ENCODE results near the gene ADD3.

The ADD3 gene

DNA sequence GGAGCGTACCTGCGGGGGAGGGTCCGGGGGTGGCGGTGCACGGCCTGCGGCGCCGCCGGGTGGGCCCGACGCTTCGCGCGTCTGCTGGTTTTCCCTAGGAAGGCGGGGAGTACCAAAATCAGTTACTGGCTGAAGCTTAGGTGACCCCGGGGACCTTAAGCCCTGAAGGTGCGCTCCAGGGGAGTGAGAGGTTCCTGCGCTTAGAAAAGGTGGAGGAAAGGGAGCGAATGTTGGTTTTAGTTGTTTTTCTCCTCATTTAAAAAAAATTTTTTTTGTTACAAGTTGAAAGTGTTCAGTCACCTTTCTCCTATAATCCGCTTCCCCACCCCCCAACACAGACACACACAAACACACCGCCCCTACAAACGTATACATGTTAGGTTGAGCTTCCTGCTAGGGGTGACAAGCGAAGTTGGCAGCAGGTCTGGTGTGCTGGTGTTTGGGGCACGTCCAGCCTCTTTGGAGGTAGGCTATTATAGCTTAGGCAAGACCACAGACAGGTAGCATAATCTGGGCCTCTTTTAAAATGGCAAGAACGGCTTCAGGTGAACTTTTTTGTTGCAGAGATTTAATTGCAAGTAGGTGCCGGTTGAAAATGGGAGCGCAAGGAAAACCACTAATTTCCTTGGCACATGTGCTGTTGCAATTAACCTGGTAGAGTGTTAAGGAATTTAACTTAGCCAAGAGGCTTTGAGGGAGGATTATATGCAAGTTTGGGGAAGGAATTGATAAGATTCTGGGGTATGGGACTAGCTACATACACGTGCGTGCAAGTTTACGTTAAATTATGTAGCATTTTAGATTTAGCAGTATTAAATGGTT, 945 bp downstream of the ADD3 start:
- Mint-ChIP-seq H3K36me3 (no peaks in the 10 kb centered on the region), H3K4me3 (no peak overlapping the region), H3K4me1 (peaks cover 46% of the 10 kb centered on the region), H3K9me3 (no peaks in the 10 kb centered on the region), H3K27me3 (no peaks in the 10 kb centered on the region), H3K27ac (no peak overlapping the region)
- ATAC-seq: peak; percentile 44

DNA sequence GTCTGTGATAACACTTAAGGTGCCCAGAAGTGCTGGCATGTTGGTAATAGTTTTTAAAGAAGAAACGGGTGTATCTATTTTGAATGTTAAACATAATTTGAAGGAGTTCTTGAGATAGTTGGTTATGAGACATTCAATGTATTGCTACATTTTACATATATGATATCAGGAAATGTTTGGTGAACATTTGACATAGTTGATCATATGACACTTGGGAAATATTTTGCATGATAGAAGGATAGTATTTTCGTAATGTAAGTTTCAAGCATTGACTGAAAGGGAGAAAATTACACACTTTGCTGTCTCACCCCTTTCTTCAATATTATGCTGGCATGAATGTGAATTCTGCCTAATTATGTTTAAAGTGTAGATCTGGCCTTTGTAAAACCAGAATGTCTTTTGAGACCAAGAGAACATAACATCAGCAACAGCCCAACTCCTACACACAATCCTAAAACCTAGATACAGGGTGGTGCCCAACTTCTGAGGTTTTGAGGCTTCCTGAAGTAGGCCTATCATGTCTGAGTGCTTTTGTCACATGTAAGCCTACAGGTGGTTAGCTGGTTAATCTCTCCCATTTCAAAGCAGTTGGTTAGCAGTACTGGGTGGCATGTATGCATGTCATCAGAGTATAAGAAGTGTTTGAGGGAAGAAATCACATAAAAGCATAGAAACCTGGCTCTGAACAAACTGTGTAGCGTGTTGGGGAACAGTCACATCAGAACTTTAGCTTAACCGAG, 2.1 kb downstream of the ADD3 start:
- Mint-ChIP-seq H3K36me3 (no peaks in the 10 kb centered on the region), H3K4me1 (peaks cover 52% of the 10 kb centered on the region), H3K27me3 (no peaks in the 10 kb centered on the region), H3K4me3 (peak overlapping the region; percentile 46), H3K27ac (no peak overlapping the region), H3K9me3 (no peaks in the 10 kb centered on the region)
- no peak for ATAC-seq

DNA sequence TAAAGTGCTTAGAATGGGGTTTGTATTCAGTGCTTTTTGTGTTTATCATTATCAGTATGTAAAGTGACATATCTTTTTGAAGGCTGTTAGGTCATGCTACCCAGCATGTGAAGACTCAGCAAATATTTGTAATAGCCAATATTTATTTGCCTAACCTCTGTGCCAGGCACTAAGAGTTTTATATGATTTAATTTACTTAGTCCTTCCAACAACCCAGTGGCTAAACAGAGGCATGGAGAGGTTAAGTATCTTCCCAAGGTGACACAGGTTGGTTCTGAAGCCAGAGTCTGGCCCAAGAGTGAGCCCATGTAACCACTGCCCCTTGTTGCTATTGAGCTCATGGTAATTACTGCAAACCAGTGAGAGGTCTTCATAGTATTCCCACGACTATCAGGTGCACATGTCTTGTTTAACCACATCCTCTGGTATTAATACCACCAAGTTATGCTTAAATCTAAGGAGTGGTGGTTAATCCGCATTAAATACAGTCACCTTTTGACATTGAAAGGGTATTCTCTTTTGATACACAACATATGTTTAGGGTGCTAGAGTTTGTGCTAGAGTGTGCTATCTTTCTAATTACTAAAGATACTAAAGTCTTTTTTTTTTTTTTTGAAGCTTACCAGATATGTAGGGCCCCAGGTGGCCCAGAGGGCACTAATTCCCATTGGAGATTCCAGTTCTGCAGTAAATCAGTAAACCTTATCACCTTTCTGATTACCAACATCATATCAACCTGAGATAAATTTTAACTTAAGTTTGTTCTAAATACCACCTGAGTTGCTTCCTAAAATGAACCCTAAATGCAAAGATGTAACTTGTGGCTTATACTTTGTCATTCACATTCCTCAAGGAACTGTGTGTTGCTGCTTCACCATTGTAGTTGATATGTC, 2.9 kb downstream of the ADD3 start:
- H3K36me3 Mint-ChIP-seq: no peaks in the 10 kb centered on the region
- no peak for ATAC-seq
- peaks cover 55% of the 10 kb centered on the region for H3K4me1 Mint-ChIP-seq
- peak overlapping the region; percentile 46 for H3K4me3 Mint-ChIP-seq
- no peaks in the 10 kb centered on the region for H3K9me3 Mint-ChIP-seq
- H3K27ac Mint-ChIP-seq: no peak overlapping the region
- H3K27me3 Mint-ChIP-seq: no peaks in the 10 kb centered on the region

DNA sequence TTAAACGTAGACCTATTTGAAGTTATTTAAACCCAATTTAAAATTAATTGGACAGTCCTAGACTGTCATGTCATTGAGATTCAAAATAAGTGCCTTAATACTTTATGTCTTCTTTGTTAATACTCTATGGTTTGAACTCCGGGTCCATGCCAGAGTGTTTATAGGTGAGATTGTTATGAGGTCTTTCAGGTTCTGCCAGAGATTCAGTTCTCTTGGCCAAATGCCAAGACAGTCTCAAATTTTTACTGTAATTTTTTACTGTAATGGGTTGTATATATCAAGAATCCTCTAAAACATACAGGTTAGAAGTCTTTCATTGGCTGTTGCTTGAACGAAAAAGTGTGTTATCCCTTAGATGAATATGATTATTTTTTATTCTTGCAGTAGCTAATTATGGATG, 3.9 kb downstream of the ADD3 start:
- no peaks in the 10 kb centered on the region for H3K36me3 Mint-ChIP-seq
- H3K9me3 Mint-ChIP-seq: no peaks in the 10 kb centered on the region
- H3K4me3 Mint-ChIP-seq: no peak overlapping the region
- H3K27me3 Mint-ChIP-seq: no peaks in the 10 kb centered on the region
- no peak overlapping the region for H3K27ac Mint-ChIP-seq
- ATAC-seq: no peak
- H3K4me1 Mint-ChIP-seq: peaks cover 64% of the 10 kb centered on the region

DNA sequence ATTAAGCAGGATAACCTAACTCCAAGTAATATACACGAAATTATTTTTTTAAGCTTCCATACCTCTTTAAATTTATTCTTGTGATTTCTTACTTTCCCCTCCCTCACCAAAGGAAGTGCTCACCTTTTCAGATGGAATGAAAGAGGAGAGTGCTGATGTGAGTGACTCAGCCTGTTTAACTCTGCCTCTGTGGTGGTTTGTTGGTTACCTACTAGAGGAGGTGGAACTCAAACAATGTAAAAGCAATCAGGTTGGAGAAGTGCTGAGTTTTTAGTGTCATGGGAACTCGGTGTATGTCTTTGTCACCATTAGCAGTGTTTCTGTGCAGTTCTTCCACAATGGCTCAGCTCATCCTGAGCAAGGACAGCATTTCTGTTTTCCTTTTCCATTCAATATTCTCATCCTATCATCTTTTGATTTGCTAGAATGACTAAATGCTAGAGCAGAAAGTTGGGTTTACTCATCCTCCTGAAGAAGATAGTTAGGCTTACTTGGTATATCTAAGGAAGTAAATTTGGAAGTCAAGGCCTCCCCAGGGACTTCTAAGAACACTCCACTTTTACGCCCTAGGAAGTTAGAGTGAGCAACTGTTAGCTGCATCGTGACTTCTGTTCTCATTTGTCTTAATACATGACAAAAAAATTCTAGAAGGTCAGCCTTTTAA, 6.0 kb downstream of the ADD3 start:
- H3K27ac Mint-ChIP-seq: peak overlapping the region; percentile 25
- H3K27me3 Mint-ChIP-seq: no peaks in the 10 kb centered on the region
- H3K9me3 Mint-ChIP-seq: no peaks in the 10 kb centered on the region
- H3K36me3 Mint-ChIP-seq: no peaks in the 10 kb centered on the region
- peaks cover 77% of the 10 kb centered on the region for H3K4me1 Mint-ChIP-seq
- ATAC-seq: no peak
- no peak overlapping the region for H3K4me3 Mint-ChIP-seq

DNA sequence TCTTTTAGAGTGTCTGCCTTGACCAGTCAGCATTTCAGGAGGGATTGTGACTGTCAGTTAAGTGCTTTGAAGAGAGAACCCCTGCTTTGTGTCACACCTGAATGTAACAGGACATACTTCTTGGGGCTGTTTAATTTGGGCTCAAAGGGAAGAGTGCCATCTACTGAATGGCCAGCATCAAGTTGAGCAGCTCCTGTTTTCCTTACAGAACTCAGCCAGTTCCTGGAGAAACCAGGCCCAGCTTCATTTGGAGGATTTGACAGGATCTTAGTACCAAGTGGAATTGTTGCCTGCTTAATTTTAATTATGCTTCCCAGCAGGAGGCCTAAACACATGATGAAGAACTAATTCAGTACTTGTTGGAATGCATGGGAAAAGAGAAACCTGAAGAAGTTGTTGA, 8.3 kb downstream of the ADD3 start:
- Mint-ChIP-seq H3K9me3 (no peaks in the 10 kb centered on the region), H3K27ac (peak overlapping the region; percentile 75), H3K36me3 (no peaks in the 10 kb centered on the region), H3K27me3 (no peaks in the 10 kb centered on the region), H3K4me3 (no peak overlapping the region), H3K4me1 (peaks cover 66% of the 10 kb centered on the region)
- ATAC-seq: no peak

DNA sequence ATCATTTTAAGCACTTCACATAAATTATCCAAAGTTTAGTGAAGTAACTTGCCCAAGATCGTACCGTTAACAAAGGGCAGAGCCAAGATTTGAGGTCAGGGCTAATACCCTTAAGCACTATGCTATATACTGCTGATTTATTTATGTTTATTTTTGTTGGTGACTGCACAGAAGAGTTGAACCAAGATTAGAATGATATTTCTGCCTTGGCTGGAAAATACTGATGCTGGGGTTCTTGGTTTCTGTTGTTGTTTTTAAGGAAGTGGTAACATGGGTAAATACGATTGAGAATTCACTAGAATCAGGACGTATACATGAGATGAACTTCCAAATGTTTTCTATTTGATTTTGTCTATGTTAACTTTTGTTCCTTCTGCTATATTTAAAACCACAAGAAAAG, 9.3 kb downstream of the ADD3 start:
- Mint-ChIP-seq H3K36me3 (no peaks in the 10 kb centered on the region), H3K4me3 (peak overlapping the region; percentile 44), H3K9me3 (no peaks in the 10 kb centered on the region), H3K4me1 (peaks cover 73% of the 10 kb centered on the region), H3K27me3 (no peaks in the 10 kb centered on the region), H3K27ac (peak overlapping the region; percentile 75)
- no peak for ATAC-seq

DNA sequence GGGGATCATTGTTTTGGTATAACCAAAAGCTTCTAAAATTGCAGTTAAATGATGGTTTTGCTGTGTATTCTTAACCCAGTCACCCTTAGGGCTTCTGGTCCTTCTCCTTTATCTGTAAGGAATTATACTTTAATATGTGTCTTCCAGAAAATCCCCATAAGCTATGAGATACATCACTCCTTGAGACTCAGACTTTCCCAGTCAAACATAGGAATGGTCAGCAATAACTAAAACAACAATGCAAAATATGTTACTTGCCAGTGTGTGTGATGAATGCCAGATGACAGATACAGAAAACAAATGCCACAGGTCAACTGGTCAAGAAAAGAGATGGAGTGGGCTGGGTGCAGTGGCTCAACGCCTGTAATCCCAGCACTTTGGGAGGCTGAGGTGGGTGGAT, 10.1 kb downstream of the ADD3 start:
- H3K27me3 Mint-ChIP-seq: no peaks in the 10 kb centered on the region
- H3K4me3 Mint-ChIP-seq: no peak overlapping the region
- H3K4me1 Mint-ChIP-seq: peaks cover 74% of the 10 kb centered on the region
- no peaks in the 10 kb centered on the region for H3K36me3 Mint-ChIP-seq
- H3K27ac Mint-ChIP-seq: no peak overlapping the region
- ATAC-seq: no peak
- H3K9me3 Mint-ChIP-seq: no peaks in the 10 kb centered on the region

DNA sequence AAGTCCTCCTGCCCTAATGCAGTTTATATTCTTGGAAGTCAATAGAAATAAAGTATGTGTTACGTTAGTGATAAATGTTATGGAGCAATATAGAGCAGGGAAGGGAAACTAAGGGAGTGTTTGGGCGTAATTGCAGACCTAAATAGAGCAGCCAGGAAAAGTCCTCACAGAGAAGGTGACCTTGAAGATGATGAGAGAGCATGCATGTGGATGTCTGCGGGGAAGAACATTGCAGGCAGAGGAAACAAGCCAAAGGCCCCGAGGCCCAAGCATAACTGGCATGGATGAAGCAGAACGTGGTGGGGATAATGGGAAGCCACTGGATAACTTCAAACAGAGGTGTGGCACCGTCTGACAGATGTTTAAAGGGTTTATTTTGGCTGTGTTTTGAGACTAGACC, 12.5 kb downstream of the ADD3 start:
- Mint-ChIP-seq H3K36me3 (no peaks in the 10 kb centered on the region), H3K27ac (no peak overlapping the region), H3K4me3 (no peak overlapping the region), H3K27me3 (no peaks in the 10 kb centered on the region), H3K4me1 (peaks cover 59% of the 10 kb centered on the region), H3K9me3 (no peaks in the 10 kb centered on the region)
- ATAC-seq: no peak

DNA sequence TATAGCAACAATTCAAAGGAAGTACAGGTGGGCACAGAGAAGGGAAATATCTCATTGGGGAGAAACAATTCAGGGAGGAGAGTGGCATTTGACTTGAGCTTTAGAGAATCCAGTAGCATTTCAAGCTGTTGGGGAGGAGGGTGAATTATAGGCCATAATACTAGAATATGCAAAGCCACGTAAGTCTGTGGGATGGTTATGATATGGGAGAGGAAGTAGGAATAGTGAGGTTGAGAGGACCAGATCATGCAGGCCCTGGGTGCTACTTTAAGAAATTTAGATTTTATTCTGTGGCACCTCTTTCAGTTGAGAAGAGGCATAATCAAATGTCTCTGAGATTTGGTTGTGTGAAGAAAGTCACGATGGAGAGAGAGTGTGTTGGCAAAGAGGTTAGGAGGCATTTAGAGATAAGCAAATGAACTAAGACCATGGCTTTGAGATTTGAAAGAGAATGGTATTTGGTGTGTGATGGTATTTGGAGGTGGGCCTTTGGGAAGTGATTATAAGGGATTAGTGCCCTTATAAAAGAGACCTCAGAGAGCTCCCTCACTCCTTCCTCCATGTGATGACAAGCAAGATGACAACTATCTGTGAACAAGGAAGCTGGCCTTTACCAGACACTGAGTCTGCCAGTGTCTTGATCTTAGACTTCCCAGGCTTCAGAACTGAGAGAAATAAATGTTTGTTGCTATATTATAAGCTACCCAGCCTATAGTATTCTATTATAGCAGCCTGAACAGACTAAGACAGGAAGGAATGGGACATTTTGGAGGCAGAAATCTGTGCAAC, 15.1 kb downstream of the ADD3 start:
- H3K27ac Mint-ChIP-seq: peak overlapping the region; percentile 35
- H3K9me3 Mint-ChIP-seq: no peaks in the 10 kb centered on the region
- no peak for ATAC-seq
- no peaks in the 10 kb centered on the region for H3K27me3 Mint-ChIP-seq
- peaks cover 40% of the 10 kb centered on the region for H3K4me1 Mint-ChIP-seq
- H3K36me3 Mint-ChIP-seq: no peaks in the 10 kb centered on the region
- H3K4me3 Mint-ChIP-seq: no peak overlapping the region

DNA sequence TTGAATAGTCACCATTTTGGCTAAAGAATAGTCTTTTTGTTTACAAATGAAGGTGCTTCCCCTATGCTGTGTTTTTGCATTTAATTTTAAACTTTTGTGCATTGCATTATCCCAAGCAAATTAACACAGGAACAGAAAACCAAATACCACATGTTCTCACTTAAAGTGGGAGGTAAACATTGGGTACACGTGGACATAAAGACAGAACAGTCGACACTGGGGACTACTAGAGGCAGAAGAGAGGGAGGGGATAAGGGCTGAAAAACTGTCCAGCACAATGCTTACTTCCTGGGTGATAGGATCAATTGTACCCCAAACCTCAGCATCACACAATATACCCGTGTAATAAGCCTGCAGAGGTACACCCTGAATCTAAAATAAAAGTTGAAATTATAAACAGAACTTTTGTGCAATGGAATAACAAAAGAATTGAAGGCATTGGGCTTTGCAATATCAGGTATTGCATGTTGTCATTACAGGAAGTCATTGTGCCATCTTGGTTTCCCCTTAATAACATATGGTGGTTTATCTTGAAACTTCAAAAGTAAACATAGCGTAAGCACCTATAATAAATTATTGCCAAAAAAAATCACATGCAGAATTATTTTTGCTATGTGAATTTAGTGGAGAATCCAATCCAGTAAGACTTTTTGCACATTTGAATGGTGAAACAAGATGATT, 16.1 kb downstream of the ADD3 start:
- no peaks in the 10 kb centered on the region for H3K36me3 Mint-ChIP-seq
- no peaks in the 10 kb centered on the region for H3K9me3 Mint-ChIP-seq
- peaks cover 38% of the 10 kb centered on the region for H3K4me1 Mint-ChIP-seq
- H3K4me3 Mint-ChIP-seq: no peak overlapping the region
- ATAC-seq: no peak
- H3K27ac Mint-ChIP-seq: no peak overlapping the region
- no peaks in the 10 kb centered on the region for H3K27me3 Mint-ChIP-seq

DNA sequence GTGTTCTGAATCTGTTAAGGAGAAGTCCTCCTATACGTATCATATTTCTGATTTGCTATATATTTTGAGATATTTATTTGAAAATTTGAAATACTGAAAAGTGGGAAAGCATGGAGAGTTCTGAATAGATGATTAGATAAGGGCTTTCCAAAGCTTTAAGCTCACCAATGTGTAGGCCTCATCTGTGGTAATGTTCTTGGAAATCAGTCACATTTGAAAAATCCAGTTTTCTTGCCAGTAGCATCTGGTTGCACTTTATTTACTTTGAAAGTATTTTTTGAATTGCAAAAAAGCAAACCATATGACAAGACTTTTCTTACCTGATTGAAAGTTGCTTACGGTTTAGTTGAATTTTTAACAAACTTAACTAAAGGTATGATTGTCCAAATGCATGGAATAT, 21.7 kb downstream of the ADD3 start:
- H3K9me3 Mint-ChIP-seq: no peaks in the 10 kb centered on the region
- H3K36me3 Mint-ChIP-seq: no peaks in the 10 kb centered on the region
- no peak overlapping the region for H3K4me3 Mint-ChIP-seq
- peaks cover 29% of the 10 kb centered on the region for H3K4me1 Mint-ChIP-seq
- H3K27ac Mint-ChIP-seq: no peak overlapping the region
- ATAC-seq: no peak
- no peaks in the 10 kb centered on the region for H3K27me3 Mint-ChIP-seq

DNA sequence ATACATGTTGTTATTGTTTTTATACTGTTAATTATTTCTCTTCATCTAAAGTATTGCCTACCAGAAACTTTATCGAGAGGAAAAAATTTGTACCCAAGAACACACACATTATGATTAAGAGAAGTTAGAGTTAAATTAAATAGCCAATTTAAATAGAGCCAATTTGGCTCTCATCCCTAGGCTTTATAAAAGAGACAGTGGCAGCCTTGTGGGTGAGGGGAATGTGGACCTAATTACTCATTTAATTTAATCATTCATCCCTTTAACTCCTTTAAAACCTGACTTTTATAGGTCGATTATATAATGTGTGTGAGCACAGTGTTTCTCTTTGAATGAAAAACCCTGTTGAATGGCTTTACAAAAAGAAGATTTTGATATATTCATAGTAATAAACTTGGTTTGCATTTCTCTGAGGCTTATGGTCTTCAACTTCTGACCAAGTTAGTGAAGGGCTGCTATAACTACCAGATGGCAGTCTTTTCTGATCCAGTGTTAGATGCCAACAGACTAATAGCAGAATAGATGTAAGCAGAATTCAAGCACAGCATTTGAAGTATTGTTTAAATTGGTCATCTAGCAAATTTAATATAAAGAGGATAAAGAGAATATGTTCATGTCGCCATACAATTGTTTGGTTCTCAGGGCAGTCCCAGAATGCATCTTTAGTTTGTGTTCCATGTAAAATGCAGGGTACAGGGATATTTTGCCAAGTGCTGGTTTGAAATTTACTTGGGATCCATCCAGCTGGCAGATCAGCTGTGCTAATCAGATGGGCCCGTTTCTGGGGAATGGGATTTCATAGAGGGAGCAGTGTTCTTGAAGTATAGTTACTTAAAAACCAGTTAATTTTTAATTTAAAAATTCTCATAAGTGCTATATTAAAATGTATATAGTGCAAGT, 25.3 kb downstream of the ADD3 start:
- Mint-ChIP-seq H3K36me3 (no peaks in the 10 kb centered on the region), H3K27me3 (no peaks in the 10 kb centered on the region), H3K9me3 (no peaks in the 10 kb centered on the region), H3K27ac (no peak overlapping the region), H3K4me1 (peaks cover 45% of the 10 kb centered on the region), H3K4me3 (no peak overlapping the region)
- ATAC-seq: no peak
